ENCODE results near the gene TNS3. TPM values are rescaled to one million over a fixed set of nuclear protein-coding genes. Genes with fewer than 3 reads are reported as not detected.
A peak's percentile ranks its signal among the peaks of the same experiment; 100 is the strongest.

The TNS3 gene
- polyA plus RNA-seq, 3 donors: 5.2 to 30.3 (median 7.9) TPM

- DNase-seq: peak in 1 of 3 donors; percentile 42
- Histone ChIP-seq H4K20me1 (ENCODE audit: insufficient read depth, low read length) (peaks cover 6% of the 10 kb centered on the region), H2AFZ (ENCODE audit: insufficient read depth, low read depth, low read length, poor library complexity, severe bottlenecking) (peak overlapping the region; percentile 33), H3K9ac (ENCODE audit: insufficient read depth, low read length, poor library complexity, severe bottlenecking) (peak overlapping the region; percentile 24), H3K27ac (ENCODE audit: low read depth in 1 of 2, low read length in 2 of 2) (peak overlapping the region; percentile 77 to 91), H3K9me3 (replicated peaks in 1 of 2; ENCODE audit: control insufficient read depth in 1 of 2, insufficient read depth in 1 of 2, low read length in 2 of 2) (no peaks in the 10 kb centered on the region), H3K79me2 (ENCODE audit: insufficient read depth, low read length) (peaks cover 95% of the 10 kb centered on the region), H3K4me1 (ENCODE audit: control insufficient read depth in 1 of 2, insufficient read depth in 2 of 2, low read length in 2 of 2) (peaks cover 87 to 91% of the 10 kb centered on the region in 2 donors), H3K4me2 (replicated peaks; ENCODE audit: extremely low read depth, low read length, poor library complexity, severe bottlenecking) (peak overlapping the region; percentile 80), H3K36me3 (replicated peaks in 1 of 2; ENCODE audit: control insufficient read depth in 1 of 2, insufficient read depth in 2 of 2, low read length in 2 of 2) (peaks cover 0 to 3% of the 10 kb centered on the region in 2 donors), H3K27me3 (ENCODE audit: control insufficient read depth in 2 of 2, insufficient read depth in 2 of 2, low read length in 2 of 2) (no peaks in the 10 kb centered on the region), H3K4me3 (replicated peaks in 1 of 3; ENCODE audit: low read depth in 2 of 3, low read length in 3 of 3) (peak overlapping the region in 1 of 3 experiments; percentile 63)
- peaks cover 0 to 2% (median 2%) of the 10 kb centered on the region in 3 donors for H3K27me3 Mint-ChIP-seq (ENCODE audit: low read depth in 3 of 3)
- H3K27ac Mint-ChIP-seq: peak overlapping the region; percentile 90 to 98 (median 97)
- peak overlapping the region; percentile 56 to 80 for H3K4me3 Mint-ChIP-seq
- H3K36me3 Mint-ChIP-seq: peaks cover 9 to 30% of the 10 kb centered on the region in 2 donors
- intact Hi-C loops (cut with micrococcal nuclease): loop anchor here (10.0 kb wide), 2 partner anchors 93 to 517 kb away; no protein-coding TSS in a partner anchor
- WGBS (ENCODE audit: insufficient coverage): 19% methylated on average over 7 of the region's 14 CpGs
- peaks cover 89% of the 10 kb centered on the region for H3K4me1 Mint-ChIP-seq
- peaks cover 0 to 3% (median 0%) of the 10 kb centered on the region in 7 donors for H3K9me3 Mint-ChIP-seq
- TF ChIP-seq, protein P1, sequence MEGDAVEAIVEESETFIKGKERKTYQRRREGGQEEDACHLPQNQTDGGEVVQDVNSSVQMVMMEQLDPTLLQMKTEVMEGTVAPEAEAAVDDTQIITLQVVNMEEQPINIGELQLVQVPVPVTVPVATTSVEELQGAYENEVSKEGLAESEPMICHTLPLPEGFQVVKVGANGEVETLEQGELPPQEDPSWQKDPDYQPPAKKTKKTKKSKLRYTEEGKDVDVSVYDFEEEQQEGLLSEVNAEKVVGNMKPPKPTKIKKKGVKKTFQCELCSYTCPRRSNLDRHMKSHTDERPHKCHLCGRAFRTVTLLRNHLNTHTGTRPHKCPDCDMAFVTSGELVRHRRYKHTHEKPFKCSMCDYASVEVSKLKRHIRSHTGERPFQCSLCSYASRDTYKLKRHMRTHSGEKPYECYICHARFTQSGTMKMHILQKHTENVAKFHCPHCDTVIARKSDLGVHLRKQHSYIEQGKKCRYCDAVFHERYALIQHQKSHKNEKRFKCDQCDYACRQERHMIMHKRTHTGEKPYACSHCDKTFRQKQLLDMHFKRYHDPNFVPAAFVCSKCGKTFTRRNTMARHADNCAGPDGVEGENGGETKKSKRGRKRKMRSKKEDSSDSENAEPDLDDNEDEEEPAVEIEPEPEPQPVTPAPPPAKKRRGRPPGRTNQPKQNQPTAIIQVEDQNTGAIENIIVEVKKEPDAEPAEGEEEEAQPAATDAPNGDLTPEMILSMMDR (IDR thresholded peaks at IDR 0.05): no peak
Measured at GRCh38 chr7:47577321-47577919, 4.5 kb downstream of the TNS3 start.

DNA sequence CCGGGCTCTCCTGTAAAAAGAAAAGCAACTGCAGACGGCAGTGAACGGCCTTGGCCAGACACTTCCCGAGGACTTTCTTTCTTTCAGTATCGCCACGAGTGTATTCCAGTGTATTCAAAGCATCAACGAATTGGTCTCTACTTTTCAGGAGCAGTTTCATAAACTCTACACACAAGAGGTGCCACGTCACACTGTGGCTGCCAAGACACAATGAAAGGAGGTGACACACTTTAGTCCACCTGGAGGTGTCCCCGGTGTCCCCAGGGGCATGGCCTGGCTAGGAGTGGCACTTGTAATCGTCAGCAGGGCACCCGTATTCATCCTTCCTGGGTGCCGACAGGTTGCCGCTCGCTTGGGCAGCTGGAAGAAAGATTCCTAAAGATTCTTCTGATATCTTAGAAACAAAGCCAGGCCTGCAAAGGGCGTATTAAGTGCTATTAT, 5.0 kb downstream of the TNS3 start:
- intact Hi-C loops (cut with micrococcal nuclease): loop anchor here (10.0 kb wide), 2 partner anchors 92 to 518 kb away; no protein-coding TSS in a partner anchor
- Histone ChIP-seq H3K27ac (ENCODE audit: low read depth in 1 of 2, low read length in 2 of 2) (peak overlapping the region; percentile 77 to 91), H3K79me2 (ENCODE audit: insufficient read depth, low read length) (peaks cover 95% of the 10 kb centered on the region), H3K9me3 (replicated peaks in 1 of 2; ENCODE audit: control insufficient read depth in 1 of 2, insufficient read depth in 1 of 2, low read length in 2 of 2) (no peaks in the 10 kb centered on the region), H4K20me1 (ENCODE audit: insufficient read depth, low read length) (peaks cover 6% of the 10 kb centered on the region), H3K9ac (ENCODE audit: insufficient read depth, low read length, poor library complexity, severe bottlenecking) (peak overlapping the region; percentile 24), H3K4me1 (ENCODE audit: control insufficient read depth in 1 of 2, insufficient read depth in 2 of 2, low read length in 2 of 2) (peaks cover 88 to 92% of the 10 kb centered on the region in 2 donors), H3K4me3 (replicated peaks in 1 of 3; ENCODE audit: low read depth in 2 of 3, low read length in 3 of 3) (peak overlapping the region in 1 of 3 experiments; percentile 63), H3K27me3 (ENCODE audit: control insufficient read depth in 2 of 2, insufficient read depth in 2 of 2, low read length in 2 of 2) (no peaks in the 10 kb centered on the region), H3K36me3 (replicated peaks in 1 of 2; ENCODE audit: control insufficient read depth in 1 of 2, insufficient read depth in 2 of 2, low read length in 2 of 2) (peaks cover 0 to 3% of the 10 kb centered on the region in 2 donors), H2AFZ (ENCODE audit: insufficient read depth, low read depth, low read length, poor library complexity, severe bottlenecking) (peak overlapping the region; percentile 33), H3K4me2 (replicated peaks; ENCODE audit: extremely low read depth, low read length, poor library complexity, severe bottlenecking) (peak overlapping the region; percentile 80)
- Mint-ChIP-seq H3K27me3 (ENCODE audit: low read depth in 3 of 3) (peaks cover 0 to 2% (median 2%) of the 10 kb centered on the region in 3 donors), H3K27ac (peak overlapping the region; percentile 90 to 98 (median 97)), H3K9me3 (peaks cover 0 to 3% (median 0%) of the 10 kb centered on the region in 7 donors), H3K4me1 (peaks cover 91% of the 10 kb centered on the region), H3K36me3 (peaks cover 9 to 32% of the 10 kb centered on the region in 2 donors), H3K4me3 (peak overlapping the region; percentile 56 to 80)
- DNase-seq: no peak
- TF ChIP-seq, protein P1 (IDR thresholded peaks at IDR 0.05): no peak
- 61% methylated on average over 8 of the region's 15 CpGs for WGBS (ENCODE audit: insufficient coverage)

Measured in CD14-positive monocyte (primary cell).